Activated naive CD4-positive, alpha-beta T cell treated with anti-CD3 and anti-CD28 coated beads, Interleukin-2, amount 10 ng/mL, durations not matched to agents 7 days and 5 days (primary cell): Measurements from ENCODE around the gene ERP29.
A peak's percentile ranks its signal among the peaks of the same experiment; 100 is the strongest.
"Not testable (repeated sequence)": the region's sequence is repeated elsewhere in the genome, so short reads cannot be mapped to it uniquely, and the experiment has no call there.

ENCODE experiments used
- CTCF ChIA-PET: fragments of 350-600 bp; sonication (Branson Sonifier 250); formaldehyde crosslinking; loops from one replicate; lab custom pipeline; 2021; ENCODE audit warnings: antibody characterized with exemption; lab: Charles Lee
- DNase-seq: peaks from one replicate; pipeline ENCODE4 v3.0.0-alpha.2; 2020
- H3K27ac Mint-ChIP-seq: one replicate; pipeline ENCODE4 v1.8.0; 2021; ENCODE audit warnings: mild to moderate bottlenecking, moderate library complexity, mixed read lengths
- H3K27me3 Mint-ChIP-seq: one replicate; pipeline ENCODE4 v1.8.0; 2021; ENCODE audit warnings: mild to moderate bottlenecking, mixed read lengths
- H3K36me3 Mint-ChIP-seq: one replicate; pipeline ENCODE4 v1.8.0; 2021; ENCODE audit warnings: mixed read lengths
- H3K4me1 Mint-ChIP-seq: one replicate; pipeline ENCODE4 v1.8.0; 2021; ENCODE audit warnings: mixed read lengths
- H3K4me3 Mint-ChIP-seq: one replicate; pipeline ENCODE4 v1.8.0; 2021; ENCODE audit warnings: mild to moderate bottlenecking, moderate library complexity, mixed read lengths
- H3K9me3 Mint-ChIP-seq: one replicate; pipeline ENCODE4 v1.8.0; 2021; ENCODE audit warnings: mixed read lengths

ERP29 gene

DNA sequence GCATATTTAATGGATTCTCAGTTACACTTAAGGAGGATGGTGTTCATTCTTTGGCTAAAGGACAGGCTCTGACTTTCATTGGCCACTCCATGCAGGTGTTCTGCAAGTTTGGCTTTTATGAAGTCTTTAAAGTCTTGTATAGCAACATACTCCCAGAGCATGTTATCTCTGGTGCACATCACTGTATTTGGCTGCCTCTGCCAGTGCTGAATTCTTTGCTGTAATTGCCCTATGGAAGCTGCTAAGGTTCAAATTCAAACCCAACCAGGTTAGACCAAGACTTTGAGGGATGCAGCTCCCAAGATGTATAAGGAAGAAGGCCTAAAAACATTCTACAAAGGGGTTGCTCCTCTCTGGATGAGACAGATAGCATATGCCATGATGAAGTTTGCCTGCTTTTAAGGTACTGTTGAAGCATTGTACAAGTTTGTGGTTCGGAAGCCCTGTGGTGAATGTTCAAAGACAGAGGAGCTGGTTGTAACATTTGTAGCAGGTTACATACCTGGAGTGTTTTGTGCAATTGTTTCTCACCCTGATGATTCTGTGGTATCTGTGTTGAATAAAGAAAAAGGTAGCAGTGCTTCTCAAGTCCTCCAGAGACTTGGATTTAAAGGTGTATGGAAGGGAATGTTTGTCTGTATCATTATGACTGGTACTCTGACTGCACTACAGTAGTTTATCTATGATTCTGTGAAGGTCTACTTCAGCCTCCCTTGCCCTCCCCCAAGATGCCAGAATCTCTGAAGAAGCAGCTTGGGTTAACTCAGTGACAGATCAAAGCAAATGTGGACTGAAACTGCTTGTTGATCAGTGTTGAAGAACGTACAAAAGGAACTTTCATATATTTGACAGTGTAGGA is 19.7 kb upstream of the ERP29 start:
- H3K27ac Mint-ChIP-seq: peak overlapping the region; percentile 94
- no peaks in the 10 kb centered on the region for H3K9me3 Mint-ChIP-seq
- H3K4me1 Mint-ChIP-seq: peaks cover 74% of the 10 kb centered on the region
- peaks cover 30% of the 10 kb centered on the region for H3K36me3 Mint-ChIP-seq
- no peaks in the 10 kb centered on the region for H3K27me3 Mint-ChIP-seq
- H3K4me3 Mint-ChIP-seq: peak overlapping the region; percentile 84
- DNase-seq: peak; percentile 66
- CTCF ChIA-PET: interaction anchor here (0.6 to 3.9 kb wide), 6 partner anchors 20 to 393 kb away, joined by 3 to 23 read pairs (median 4); partner anchors contain the start of genes ERP29 and TMEM116

DNA sequence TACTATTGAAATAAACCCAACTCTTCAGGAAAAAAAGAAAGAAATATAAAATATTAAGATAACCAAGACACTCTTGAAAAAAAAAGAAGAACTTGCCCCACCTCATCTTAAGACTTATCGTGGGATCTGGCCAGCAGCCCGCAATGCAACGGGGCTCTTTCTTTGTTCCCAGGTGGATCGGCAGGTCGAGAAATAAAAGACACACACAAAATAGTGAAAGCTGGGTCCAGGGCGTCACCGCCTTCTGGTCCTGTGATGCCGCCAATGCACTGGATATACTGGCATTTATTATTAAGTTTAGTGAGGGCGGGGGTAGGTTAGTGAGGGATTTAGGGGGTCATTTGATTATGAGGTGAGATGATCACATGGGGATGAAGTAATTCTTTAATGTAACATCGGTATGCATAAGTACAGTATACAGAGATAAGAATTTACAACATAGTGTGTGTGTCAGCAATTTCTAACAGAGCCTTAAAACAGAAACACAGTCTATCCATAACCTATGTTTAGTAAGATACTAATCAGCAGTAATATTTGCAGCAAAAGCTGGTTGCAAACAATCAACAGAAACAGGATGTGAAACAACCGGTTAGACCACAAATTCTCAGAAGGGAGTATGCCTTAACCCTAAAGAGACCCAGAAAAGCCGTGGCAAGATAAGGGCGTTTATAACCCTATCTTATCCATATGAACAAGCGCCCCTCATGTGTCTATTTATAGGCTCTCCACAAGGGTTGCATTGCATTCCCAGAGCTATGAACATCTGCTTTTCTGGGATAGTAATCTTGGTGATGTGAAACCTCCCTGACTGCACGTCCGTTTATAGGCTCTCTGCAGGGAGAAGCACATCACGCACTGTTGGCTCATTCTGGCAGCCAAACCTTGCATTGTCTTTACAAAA is 18.8 kb upstream of the ERP29 start:
- Mint-ChIP-seq H3K27ac (peak overlapping the region; percentile 94), H3K4me1 (peaks cover 74% of the 10 kb centered on the region)

DNA sequence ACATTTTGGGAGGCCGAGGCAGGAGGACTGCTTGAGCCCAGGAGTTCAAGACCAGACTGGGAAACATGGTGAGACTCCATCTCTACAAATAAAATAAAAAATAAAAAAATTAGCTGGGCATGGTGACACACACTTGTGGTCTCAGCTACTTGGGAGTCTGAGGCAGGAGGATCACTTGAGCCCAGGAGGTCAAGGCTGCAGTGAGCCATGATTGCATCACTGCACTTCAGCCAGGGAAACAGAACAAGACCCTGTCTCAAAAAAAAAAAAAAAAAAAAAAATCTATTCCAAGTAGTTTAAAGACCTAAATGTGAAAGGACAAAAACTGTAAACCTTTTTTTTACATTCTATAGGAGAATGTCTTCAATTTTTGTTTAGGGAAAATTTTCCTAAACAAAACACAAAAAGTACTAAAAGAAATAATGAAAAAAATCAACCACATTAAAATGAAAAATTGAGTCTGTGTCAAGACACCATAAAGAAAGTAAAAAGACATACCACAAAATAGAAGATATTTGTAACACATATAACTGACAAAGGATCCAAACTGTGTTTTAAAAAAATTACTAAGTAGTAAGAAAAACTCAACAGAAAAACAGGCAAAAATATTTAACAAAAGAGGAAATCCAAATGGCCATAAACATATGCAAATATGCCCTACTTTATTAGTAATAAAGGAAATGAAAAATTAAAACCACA is 17.3 kb upstream of the ERP29 start:
- H3K27me3 Mint-ChIP-seq: no peaks in the 10 kb centered on the region
- H3K4me3 Mint-ChIP-seq: peak overlapping the region; percentile 84
- peaks cover 80% of the 10 kb centered on the region for H3K4me1 Mint-ChIP-seq
- peak overlapping the region; percentile 94 for H3K27ac Mint-ChIP-seq
- CTCF ChIA-PET: interaction anchor here (3.9 kb wide), 1 partner anchor 17 kb away, joined by 23 read pairs; the partner anchor contains the start of genes ERP29 and TMEM116
- no peak for DNase-seq
- no peaks in the 10 kb centered on the region for H3K9me3 Mint-ChIP-seq
- peaks cover 30% of the 10 kb centered on the region for H3K36me3 Mint-ChIP-seq

More for the DNA sequence above, 18.8 kb upstream of the ERP29 start:
- peaks cover 30% of the 10 kb centered on the region for H3K36me3 Mint-ChIP-seq
- not testable (repeated sequence) for H3K9me3 Mint-ChIP-seq, H3K27me3 Mint-ChIP-seq
- DNase-seq: peak; percentile 63
- peak overlapping the region; percentile 84 for H3K4me3 Mint-ChIP-seq
- CTCF ChIA-PET: interaction anchor here (0.6 to 3.9 kb wide), 6 partner anchors 16 to 131 kb away, joined by 3 to 23 read pairs (median 4); partner anchors contain the start of genes ERP29 and TMEM116

DNA sequence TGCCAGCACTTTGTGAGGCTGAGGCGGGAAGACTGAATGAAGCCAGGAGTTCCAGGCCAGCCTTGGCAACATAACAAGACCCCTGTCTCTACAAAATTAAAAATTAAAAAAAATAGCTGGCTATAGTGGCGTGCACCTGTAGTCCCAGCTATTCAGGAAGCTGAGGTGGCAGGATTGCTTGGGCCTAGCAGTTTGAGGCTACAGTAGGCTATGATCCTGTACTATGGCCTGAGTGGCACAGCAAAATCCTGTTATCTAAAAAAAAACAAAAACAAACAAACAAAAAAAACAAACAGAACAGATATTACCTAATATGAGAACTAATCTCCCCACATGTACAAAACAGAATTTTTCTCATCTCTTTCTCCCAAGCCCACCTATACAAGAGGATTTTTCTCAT is 15.9 kb upstream of the ERP29 start:
- CTCF ChIA-PET: interaction anchor here (0.6 kb wide), 1 partner anchor 72 kb away, joined by 3 read pairs; no protein-coding TSS in a partner anchor
- no peaks in the 10 kb centered on the region for H3K27me3 Mint-ChIP-seq
- no peak for DNase-seq
- H3K4me1 Mint-ChIP-seq: peaks cover 85% of the 10 kb centered on the region
- no peak overlapping the region for H3K4me3 Mint-ChIP-seq
- peaks cover 25% of the 10 kb centered on the region for H3K36me3 Mint-ChIP-seq
- H3K9me3 Mint-ChIP-seq: no peaks in the 10 kb centered on the region
- no peak overlapping the region for H3K27ac Mint-ChIP-seq

DNA sequence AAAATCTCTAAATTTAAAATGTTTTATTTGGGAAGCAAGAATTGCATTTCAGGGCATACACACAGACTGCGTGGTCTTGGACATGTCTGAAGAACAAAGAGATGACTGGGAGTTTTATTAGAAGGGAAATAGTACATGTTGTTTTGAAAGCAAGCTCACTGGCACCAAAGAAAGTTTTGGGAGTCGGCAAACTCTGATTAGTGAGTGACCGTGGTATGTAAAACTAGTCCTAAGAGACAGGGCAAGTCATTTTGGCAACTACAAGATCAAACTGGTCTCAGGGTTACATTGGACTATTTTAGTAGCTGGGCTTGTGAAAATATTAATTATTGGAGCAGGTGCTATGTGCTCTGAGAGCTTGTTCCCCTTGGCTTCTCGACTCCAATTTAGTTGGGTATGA is 15.2 kb upstream of the ERP29 start:
- CTCF ChIA-PET: interaction anchor here (0.7 kb wide), 1 partner anchor 14 kb away, joined by 4 read pairs; the partner anchor contains the start of gene TMEM116
- Mint-ChIP-seq H3K36me3 (peaks cover 31% of the 10 kb centered on the region), H3K4me3 (no peak overlapping the region), H3K4me1 (peaks cover 85% of the 10 kb centered on the region), H3K9me3 (no peaks in the 10 kb centered on the region), H3K27me3 (no peaks in the 10 kb centered on the region), H3K27ac (no peak overlapping the region)
- no peak for DNase-seq

DNA sequence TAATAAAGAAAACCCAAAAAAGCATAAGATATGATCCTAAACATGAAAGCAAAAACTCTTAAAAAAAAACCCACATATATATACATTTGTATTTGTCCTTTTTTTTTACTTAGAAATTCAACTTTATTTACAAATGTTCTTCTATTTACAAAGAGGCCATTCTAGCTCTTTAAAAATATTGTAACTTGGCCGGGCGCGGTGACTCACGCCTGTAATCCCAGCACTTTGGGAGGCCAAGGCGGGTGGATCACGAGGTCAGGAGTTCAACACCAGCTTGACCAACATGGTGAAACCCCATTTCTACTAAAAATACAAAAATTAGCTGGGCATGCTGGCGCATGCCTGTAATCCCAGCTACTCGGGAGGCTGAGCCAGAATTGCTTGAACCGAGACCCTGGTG is 14.1 kb upstream of the ERP29 start:
- H3K27me3 Mint-ChIP-seq, H3K4me3 Mint-ChIP-seq, H3K9me3 Mint-ChIP-seq, DNase-seq, CTCF ChIA-PET, H3K27ac Mint-ChIP-seq: not testable (repeated sequence)
- Mint-ChIP-seq H3K4me1 (peaks cover 80% of the 10 kb centered on the region), H3K36me3 (peaks cover 35% of the 10 kb centered on the region)

DNA sequence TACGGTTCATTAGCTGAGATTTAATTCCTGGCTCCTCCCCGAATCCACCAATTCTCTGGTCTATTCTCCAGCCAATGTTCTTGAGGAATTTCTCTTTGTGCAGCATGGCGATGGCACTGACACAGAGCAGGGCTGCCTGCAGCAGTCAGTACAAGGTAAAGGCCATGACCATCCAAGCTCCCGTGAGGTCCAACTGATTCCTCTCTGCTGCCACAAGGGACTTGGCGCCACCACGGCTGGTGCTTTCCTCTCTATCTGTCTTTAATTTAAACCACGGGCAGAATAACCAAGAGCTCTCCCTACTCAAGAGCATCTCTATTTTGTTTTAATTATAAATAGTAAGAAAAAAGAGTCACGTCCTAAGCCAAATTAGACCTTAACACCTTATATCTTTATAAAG is 12.4 kb upstream of the ERP29 start:
- H3K36me3 Mint-ChIP-seq: peaks cover 37% of the 10 kb centered on the region
- H3K27ac Mint-ChIP-seq: no peak overlapping the region
- H3K9me3 Mint-ChIP-seq: no peaks in the 10 kb centered on the region
- no peak for DNase-seq
- peak overlapping the region; percentile 67 for H3K4me3 Mint-ChIP-seq
- H3K4me1 Mint-ChIP-seq: peaks cover 76% of the 10 kb centered on the region
- no peaks in the 10 kb centered on the region for H3K27me3 Mint-ChIP-seq
- CTCF ChIA-PET: interaction anchor here (2.2 kb wide), 1 partner anchor 12 kb away, joined by 18 read pairs; the partner anchor contains the start of genes ERP29 and TMEM116

DNA sequence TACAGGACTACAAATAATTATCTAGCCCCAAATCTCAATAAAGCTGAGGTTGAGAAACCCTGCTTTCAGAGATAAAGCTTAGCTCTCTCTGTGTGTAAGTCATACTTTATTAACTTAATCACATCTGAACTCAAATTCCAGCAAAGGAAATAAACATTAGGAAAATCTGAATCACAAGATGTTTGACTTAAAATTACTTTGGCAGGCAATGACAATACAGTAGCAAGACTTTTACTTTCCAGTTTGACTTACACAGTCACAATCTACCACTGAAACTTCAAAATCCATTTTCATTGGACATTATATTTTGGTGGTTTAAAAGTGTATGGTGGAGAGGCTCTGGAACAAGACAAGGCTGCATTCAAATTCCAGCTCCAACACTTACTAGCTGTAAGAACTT is 11.7 kb upstream of the ERP29 start:
- peak overlapping the region; percentile 67 for H3K4me3 Mint-ChIP-seq
- no peak for DNase-seq

DNA sequence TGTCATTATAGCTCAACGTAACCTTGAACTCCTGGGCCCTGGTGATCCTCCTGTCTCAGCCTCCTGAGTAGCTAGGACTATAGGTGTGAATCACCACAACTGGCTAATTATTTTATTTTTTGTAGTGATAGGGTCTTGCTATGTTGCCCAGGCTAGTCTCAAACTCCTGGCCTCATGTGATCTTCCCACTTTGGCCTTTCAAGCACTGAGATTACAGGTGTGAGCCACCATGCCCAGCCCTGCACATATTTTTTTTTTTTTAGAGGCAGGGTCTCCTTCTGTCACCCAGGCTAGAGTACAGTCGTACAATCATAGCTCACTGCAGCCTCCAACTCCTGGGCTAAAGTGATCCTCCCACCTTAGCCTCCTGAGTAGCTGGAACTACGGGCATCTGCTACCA is 9.2 kb upstream of the ERP29 start:
- H3K4me3 Mint-ChIP-seq: no peak overlapping the region
- H3K9me3 Mint-ChIP-seq: no peaks in the 10 kb centered on the region
- peaks cover 23% of the 10 kb centered on the region for H3K36me3 Mint-ChIP-seq
- H3K27me3 Mint-ChIP-seq: no peaks in the 10 kb centered on the region
- peaks cover 65% of the 10 kb centered on the region for H3K4me1 Mint-ChIP-seq
- H3K27ac Mint-ChIP-seq: no peak overlapping the region
- CTCF ChIA-PET: interaction anchor here (2.8 kb wide), 1 partner anchor 9 kb away, joined by 14 read pairs; the partner anchor contains the start of genes ERP29 and TMEM116
- DNase-seq: no peak

More for the DNA sequence above, 11.7 kb upstream of the ERP29 start:
- peaks cover 75% of the 10 kb centered on the region for H3K4me1 Mint-ChIP-seq
- H3K27me3 Mint-ChIP-seq: no peaks in the 10 kb centered on the region
- H3K27ac Mint-ChIP-seq: peak overlapping the region; percentile 83
- peaks cover 35% of the 10 kb centered on the region for H3K36me3 Mint-ChIP-seq
- CTCF ChIA-PET: interaction anchor here (0.6 to 2.2 kb wide), 2 partner anchors 10 to 11 kb away, joined by 3 to 18 read pairs; partner anchors contain the start of genes ERP29 and TMEM116
- H3K9me3 Mint-ChIP-seq: no peaks in the 10 kb centered on the region

DNA sequence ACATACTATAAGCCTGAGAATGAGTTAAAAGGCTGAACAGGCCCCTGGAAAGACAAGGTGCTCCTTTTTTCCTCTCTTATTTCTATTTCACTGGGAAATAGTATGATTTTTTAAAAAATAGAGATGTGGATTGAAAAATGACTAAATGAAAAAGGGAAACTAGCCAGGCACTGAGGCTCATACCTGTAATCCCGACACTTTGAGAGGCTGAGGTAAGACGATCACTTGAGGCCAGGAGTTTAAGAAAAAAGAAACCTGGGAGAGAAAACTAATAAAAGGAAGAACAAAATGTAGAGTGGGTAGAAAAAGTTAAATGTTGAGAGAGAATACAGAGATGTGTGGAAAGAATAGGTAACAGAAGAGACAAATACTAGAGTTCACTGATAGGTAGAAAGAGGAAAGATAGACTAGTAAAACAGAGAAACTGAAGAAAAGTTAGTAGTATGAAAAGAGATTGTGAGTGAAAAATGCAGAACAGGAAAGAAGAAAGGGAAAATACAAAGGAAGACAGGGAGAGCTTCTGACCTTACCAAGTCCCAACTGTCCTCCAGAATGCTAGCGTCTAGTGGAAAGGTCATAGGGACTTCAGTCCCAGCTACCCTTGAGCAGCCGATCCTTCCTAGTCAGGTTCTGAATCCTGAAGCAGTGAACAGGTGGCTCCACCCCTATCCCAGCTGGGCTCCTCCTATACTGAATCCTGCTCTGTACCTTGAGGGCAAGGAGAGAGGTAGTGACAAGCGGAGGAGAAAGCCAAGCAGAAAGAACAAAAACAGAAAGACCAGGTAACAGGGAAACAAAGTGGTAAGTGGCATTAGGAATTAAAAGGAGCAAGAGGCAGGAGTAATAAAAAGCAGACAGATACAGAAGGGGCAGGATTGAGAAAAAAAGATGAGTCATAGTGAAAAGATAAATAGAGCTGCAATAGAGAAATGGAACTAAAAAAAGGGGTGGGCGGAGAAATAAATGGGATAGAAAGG is 7.5 kb upstream of the ERP29 start:
- no peaks in the 10 kb centered on the region for H3K9me3 Mint-ChIP-seq

DNA sequence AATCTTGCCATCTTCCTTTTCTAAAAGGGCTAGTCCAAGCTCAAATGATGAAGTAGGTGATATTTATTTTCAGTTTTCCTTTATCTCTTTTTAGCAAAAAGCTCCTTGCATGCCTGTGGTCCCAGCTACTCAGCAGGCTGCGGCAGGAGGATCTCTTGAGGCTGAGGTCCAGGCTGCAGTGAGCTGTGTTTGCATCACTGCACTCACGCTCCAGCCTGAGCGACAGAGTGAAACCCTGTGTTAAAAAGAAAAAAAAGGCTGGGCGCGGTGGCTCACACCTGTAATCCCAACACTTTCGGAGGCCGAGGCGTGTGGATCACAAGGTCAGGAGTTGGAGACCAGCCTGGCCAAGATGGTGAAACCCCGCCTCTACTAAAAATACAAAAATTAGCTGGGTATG is 5.3 kb upstream of the ERP29 start:
- no peak overlapping the region for H3K27ac Mint-ChIP-seq
- peaks cover 60% of the 10 kb centered on the region for H3K4me1 Mint-ChIP-seq

More for the DNA sequence above, 7.5 kb upstream of the ERP29 start:
- Mint-ChIP-seq H3K27ac (no peak overlapping the region), H3K27me3 (no peaks in the 10 kb centered on the region), H3K4me1 (peaks cover 64% of the 10 kb centered on the region), H3K4me3 (no peak overlapping the region), H3K36me3 (peaks cover 23% of the 10 kb centered on the region)
- DNase-seq: no peak
- CTCF ChIA-PET: interaction anchor here (0.6 kb wide), 1 partner anchor 168 kb away, joined by 3 read pairs; no protein-coding TSS in a partner anchor

DNA sequence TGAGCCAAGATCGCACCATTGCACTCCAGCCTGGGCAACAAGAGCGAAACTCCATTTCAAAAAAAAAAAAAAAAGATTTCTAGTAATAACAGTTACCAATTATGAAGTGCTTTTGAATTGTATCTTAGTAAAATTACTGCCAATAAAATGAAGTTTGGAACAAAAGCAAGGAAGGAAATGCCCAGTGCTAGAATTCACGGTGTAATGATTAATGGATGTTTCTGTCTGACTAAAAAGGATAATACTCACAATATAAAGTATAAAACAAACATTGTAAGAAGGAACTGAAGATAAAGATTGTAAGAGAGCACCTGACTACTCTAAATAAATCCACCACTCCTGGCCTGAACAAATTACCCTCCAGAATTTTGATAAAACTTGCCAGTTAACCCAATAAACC is 4.3 kb upstream of the ERP29 start:
- DNase-seq: no peak
- Mint-ChIP-seq H3K27me3 (no peaks in the 10 kb centered on the region), H3K27ac (no peak overlapping the region), H3K9me3 (no peaks in the 10 kb centered on the region), H3K36me3 (peaks cover 27% of the 10 kb centered on the region), H3K4me1 (peaks cover 55% of the 10 kb centered on the region), H3K4me3 (no peak overlapping the region)
- CTCF ChIA-PET: no interaction called here

More for the DNA sequence above, 5.3 kb upstream of the ERP29 start:
- no peak for DNase-seq
- Mint-ChIP-seq H3K36me3 (peaks cover 32% of the 10 kb centered on the region), H3K9me3 (no peaks in the 10 kb centered on the region), H3K4me3 (no peak overlapping the region), H3K27me3 (no peaks in the 10 kb centered on the region)
- CTCF ChIA-PET: no interaction called here
